ENCODE data around the gene C16orf96. TPM values are rescaled to one million over a fixed set of nuclear protein-coding genes. Genes with fewer than 3 reads are reported as not detected.
A peak's percentile ranks its signal among the peaks of the same experiment; 100 is the strongest.

Gene C16orf96
- total and polyA plus RNA-seq, 8 donors, result 0.17 to 0.45 (median 0.33) TPM

- DNase-seq, result no peak
- TF ChIP-seq CTCF (IDR thresholded peaks at IDR 0.05), result no peak
- no peak overlapping the region for H3K27ac ChIP-seq
- intact Hi-C loops (cut with DNase I), result no loop called here
- no peaks in the 10 kb centered on the region for H3K36me3 ChIP-seq
- H3K4me1 ChIP-seq, result no peaks in the 10 kb centered on the region
- no peaks in the 10 kb centered on the region for H3K27me3 ChIP-seq
- no peaks in the 10 kb centered on the region for H3K9me3 ChIP-seq
- H3K4me3 ChIP-seq, result no peak overlapping the region
- no peak for ATAC-seq
Observed at GRCh38 chr16:4557973-4558372, 1.8 kb downstream of the C16orf96 start.

GRCh38 chr16:4561596-4561995 lies 5.5 kb downstream of the C16orf96 start:
- no peak overlapping the region for H3K27ac ChIP-seq
- no peak for TF ChIP-seq CTCF (IDR thresholded peaks at IDR 0.05)
- H3K9me3 ChIP-seq, result no peaks in the 10 kb centered on the region
- DNase-seq (no peak), ATAC-seq (no peak)
- H3K36me3 ChIP-seq, result no peaks in the 10 kb centered on the region
- no peak overlapping the region for H3K4me3 ChIP-seq
- H3K4me1 ChIP-seq, result no peaks in the 10 kb centered on the region
- intact Hi-C loops (cut with DNase I), result no loop called here
- H3K27me3 ChIP-seq, result no peaks in the 10 kb centered on the region

- H3K4me3 ChIP-seq, result no peak overlapping the region
- no peak overlapping the region for H3K27ac ChIP-seq
- no peaks in the 10 kb centered on the region for H3K9me3 ChIP-seq
- H3K27me3 ChIP-seq, result no peaks in the 10 kb centered on the region
- DNase-seq (peak in 1 of 4 donors; percentile 48), ATAC-seq (peak; percentile 76)
- intact Hi-C loops (cut with DNase I), result no loop called here
- H3K36me3 ChIP-seq, result no peaks in the 10 kb centered on the region
- H3K4me1 ChIP-seq, result no peaks in the 10 kb centered on the region
- TF ChIP-seq CTCF (IDR thresholded peaks at IDR 0.05), result no peak
Observed at GRCh38 chr16:4564661-4565267, 8.6 kb downstream of the C16orf96 start.

- Histone ChIP-seq H3K4me1 (no peaks in the 10 kb centered on the region), H3K27me3 (no peaks in the 10 kb centered on the region), H3K27ac (no peak overlapping the region), H3K36me3 (no peaks in the 10 kb centered on the region), H3K9me3 (no peaks in the 10 kb centered on the region), H3K4me3 (no peak overlapping the region)
- intact Hi-C loops (cut with DNase I), result no loop called here
- DNase-seq, result no peak
- no peak for TF ChIP-seq CTCF (IDR thresholded peaks at IDR 0.05)
- ATAC-seq, result no peak
Observed at GRCh38 chr16:4566144-4566543, 10.0 kb downstream of the C16orf96 start.

- Histone ChIP-seq H3K4me1 (peaks cover 0 to 4% of the 10 kb centered on the region in 2 donors), H3K4me3 (no peak overlapping the region), H3K27me3 (no peaks in the 10 kb centered on the region), H3K36me3 (no peaks in the 10 kb centered on the region), H3K27ac (no peak overlapping the region), H3K9me3 (no peaks in the 10 kb centered on the region)
- ATAC-seq (no peak), DNase-seq (no peak)
- TF ChIP-seq CTCF (IDR thresholded peaks at IDR 0.05), result no peak
- intact Hi-C loops (cut with DNase I), result no loop called here
Observed at GRCh38 chr16:4570086-4570485, 13.9 kb downstream of the C16orf96 start.

Data from left lung (tissue), 10 donors.